Dendritic cell treated with granulocyte-macrophage colony-stimulating factor and Interleukin-4, amounts not matched to agents 40 ng/mL and 50 ng/mL, for 4 days (primary cell): ENCODE data around the gene TOP2A.
A peak's percentile ranks its signal among the peaks of the same experiment; 100 is the strongest.

Source experiments
- H3K27ac Mint-ChIP-seq: one replicate; pipeline ENCODE4 v1.8.0; 2022; ENCODE audit warnings: mild to moderate bottlenecking, mixed read lengths
- H3K27me3 Mint-ChIP-seq: one replicate; pipeline ENCODE4 v1.8.0; 2022; ENCODE audit warnings: mild to moderate bottlenecking, mixed read lengths
- H3K36me3 Mint-ChIP-seq: one replicate; pipeline ENCODE4 v1.8.0; 2022; ENCODE audit warnings: low read depth, mixed read lengths
- H3K4me1 Mint-ChIP-seq: one replicate; pipeline ENCODE4 v1.8.0; 2022; ENCODE audit warnings: low read depth, mixed read lengths
- H3K4me3 Mint-ChIP-seq: one replicate; pipeline ENCODE4 v1.8.0; 2022; ENCODE audit warnings: mild to moderate bottlenecking, moderate library complexity, mixed read lengths
- H3K9me3 Mint-ChIP-seq: one replicate; pipeline ENCODE4 v1.8.0; 2022; ENCODE audit warnings: mixed read lengths
- intact Hi-C: fragments of 100-400 bp; cut with micrococcal nuclease; formaldehyde crosslinking; loops from one replicate; pipeline ENCODE4 v1.15.0; 2022

TOP2A gene

GRCh38 chr17:40341808-40342503 lies 75.7 kb downstream of the TOP2A start:
- Mint-ChIP-seq H3K27me3 (no peaks in the 10 kb centered on the region), H3K4me1 (peaks cover 90% of the 10 kb centered on the region), H3K4me3 (peak overlapping the region; percentile 76), H3K9me3 (no peaks in the 10 kb centered on the region), H3K27ac (peak overlapping the region; percentile 91), H3K36me3 (peaks cover 86% of the 10 kb centered on the region)
- intact Hi-C loops, result loop anchor here (2.0 kb wide), 1 partner anchor 19 kb away; no protein-coding TSS in a partner anchor

- intact Hi-C loops, result no loop called here
- Mint-ChIP-seq H3K36me3 (peaks cover 84% of the 10 kb centered on the region), H3K9me3 (no peaks in the 10 kb centered on the region), H3K4me3 (peak overlapping the region; percentile 76), H3K27me3 (no peaks in the 10 kb centered on the region), H3K4me1 (peaks cover 90% of the 10 kb centered on the region), H3K27ac (peak overlapping the region; percentile 91)
These were observed 76.6 kb downstream of the TOP2A start for GRCh38 chr17:40340880-40341807.

DNA sequence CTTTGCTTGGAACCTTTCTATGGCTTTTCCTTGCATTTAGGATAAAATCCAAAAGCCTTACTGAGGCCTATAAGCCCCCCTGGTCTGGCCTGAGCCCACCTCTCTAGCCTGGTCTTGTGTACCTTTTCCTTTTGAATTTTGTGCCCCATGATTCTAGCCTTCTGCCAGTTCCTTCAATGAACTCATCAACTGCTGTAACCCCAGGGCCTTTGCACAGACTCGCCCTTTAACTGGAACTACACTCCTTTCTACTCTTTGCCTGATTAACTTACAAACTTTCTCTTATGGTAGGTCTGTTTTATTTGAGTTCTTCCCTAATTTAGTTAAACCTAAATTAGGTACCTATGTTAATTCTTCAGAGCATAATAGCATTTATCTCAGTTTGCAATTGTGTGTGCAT lies 77.4 kb downstream of the TOP2A start:
- intact Hi-C loops, result no loop called here
- H3K36me3 Mint-ChIP-seq, result peaks cover 77% of the 10 kb centered on the region
- H3K9me3 Mint-ChIP-seq, result no peaks in the 10 kb centered on the region
- peaks cover 90% of the 10 kb centered on the region for H3K4me1 Mint-ChIP-seq
- H3K27me3 Mint-ChIP-seq, result no peaks in the 10 kb centered on the region
- peak overlapping the region; percentile 7 for H3K4me3 Mint-ChIP-seq
- peak overlapping the region; percentile 91 for H3K27ac Mint-ChIP-seq

- Mint-ChIP-seq H3K4me1 (peaks cover 90% of the 10 kb centered on the region), H3K27me3 (no peaks in the 10 kb centered on the region), H3K36me3 (peaks cover 72% of the 10 kb centered on the region), H3K27ac (peak overlapping the region; percentile 91), H3K9me3 (no peaks in the 10 kb centered on the region), H3K4me3 (peak overlapping the region; percentile 10)
- intact Hi-C loops, result no loop called here
These were observed 78.6 kb downstream of the TOP2A start for GRCh38 chr17:40338941-40339649.
